K562 (cell line): ENCODE measurements around the gene OMA1. TPM values are rescaled to one million over a fixed set of nuclear protein-coding genes. Genes with fewer than 3 reads are reported as not detected.

ENCODE experiments used
- ESRRB ChIP-seq: fragments of 250-450 bp; sonication (Bioruptor Pico); IDR thresholded peaks from 2 replicates; pipeline ENCODE4 v1.5.0; 2020; ENCODE audit warnings: mild to moderate bottlenecking, moderate library complexity, borderline replicate concordance
- FOXA3 ChIP-seq, 2 experiments: fragments of 450-650 bp in 1 of 2; sonication (generic) in 1 of 2; formaldehyde crosslinking; IDR thresholded peaks in 1 of 2; conservative IDR thresholded peaks in 1 of 2; 2 replicates each; pipeline versions ENCODE4 v1.4.0 to v1.8.0; 2020 to 2022; ENCODE audit warnings: mild to moderate bottlenecking in 2 of 2, missing genetic modification reagents in 1 of 2
- HOXB6 ChIP-seq: fragments of 250-450 bp; sonication (Bioruptor Pico); IDR thresholded peaks from 2 replicates; pipeline ENCODE4 v1.5.1; 2022; ENCODE audit warnings: mild to moderate bottlenecking, borderline replicate concordance
- IRF2 ChIP-seq: sonication (generic); formaldehyde crosslinking; IDR thresholded peaks from 2 replicates; pipeline ENCODE4 v1.8.1; 2022; ENCODE audit warnings: mild to moderate bottlenecking, missing genetic modification reagents
- MAZ ChIP-seq, 2 experiments: fragments of 450-650 bp in 1 of 2; sonication (generic) in 1 of 2; formaldehyde crosslinking; IDR thresholded peaks in 1 of 2; conservative IDR thresholded peaks in 1 of 2; 2 replicates each; pipeline versions ENCODE4 v1.4.0 to v1.5.0; 2020; ENCODE audit warnings: mild to moderate bottlenecking in 1 of 2, missing genetic modification reagents in 1 of 2
- MCM7 ChIP-seq, 2 experiments: fragments of 450-650 bp; IDR thresholded peaks; 2 replicates each; pipeline ENCODE4 v1.6.1; 2016 to 2018
- MYNN ChIP-seq, 2 experiments: sonication (generic); formaldehyde crosslinking in 1 of 2; IDR thresholded peaks; 2 replicates each; pipeline versions ENCODE4 v1.5.0 to v1.6.1; 2016 to 2020; ENCODE audit warnings: antibody characterized with exemption in 1 of 2, missing genetic modification reagents in 1 of 2
- RBBP5 ChIP-seq: fragments of 200-600 bp; sonication (generic); IDR thresholded peaks from 2 replicates; pipeline ENCODE4 v1.6.1; 2012; ENCODE audit warnings: borderline replicate concordance, mild to moderate bottlenecking, low read length, control low read depth, inconsistent platforms; ENCODE audit not compliant: insufficient read depth, poor library complexity, severe bottlenecking
- RBFOX2 ChIP-seq: fragments of 200-400 bp; formaldehyde crosslinking; IDR thresholded peaks from 2 replicates; pipeline ENCODE4 v1.6.1; 2017; ENCODE audit warnings: low read depth, mild to moderate bottlenecking, low read length, moderate library complexity
- STAT6 ChIP-seq: sonication (generic); formaldehyde crosslinking; IDR thresholded peaks from 2 replicates; pipeline ENCODE4 v1.8.1; 2023; ENCODE audit warnings: mild to moderate bottlenecking, missing genetic modification reagents
- TCF7 ChIP-seq: sonication (generic); IDR thresholded peaks from 2 replicates; pipeline ENCODE4 v1.6.1; 2016; ENCODE audit warnings: antibody characterized with exemption, borderline replicate concordance
- TEAD2 ChIP-seq: fragments of 450-650 bp; IDR thresholded peaks from 2 replicates; pipeline ENCODE4 v1.6.1; 2016; ENCODE audit warnings: missing genetic modification characterization, control low read depth, missing compliant biosample characterization
- THAP12 ChIP-seq: fragments of 250-450 bp; sonication (Bioruptor Pico); IDR thresholded peaks from 2 replicates; pipeline ENCODE4 v1.9.0; 2021; ENCODE audit warnings: mild to moderate bottlenecking, inconsistent platforms
- ZBTB1 ChIP-seq: sonication (generic); formaldehyde crosslinking; IDR thresholded peaks from 2 replicates; pipeline ENCODE4 v1.8.1; 2023; ENCODE audit warnings: missing genetic modification reagents, low read depth, mild to moderate bottlenecking, borderline replicate concordance
- ZBTB17 ChIP-seq: fragments of 450-650 bp; formaldehyde crosslinking; IDR thresholded peaks from 2 replicates; pipeline ENCODE4 v1.4.0; 2020; ENCODE audit warnings: mild to moderate bottlenecking
- ZNF75A ChIP-seq: fragments of 450-650 bp; formaldehyde crosslinking; IDR thresholded peaks from 2 replicates; pipeline ENCODE4 v1.4.0; 2020; ENCODE audit warnings: mild to moderate bottlenecking
- ZNF785 ChIP-seq: fragments of 250-450 bp; sonication (Bioruptor Pico); IDR thresholded peaks from 2 replicates; pipeline ENCODE4 v1.4.0; 2020; ENCODE audit warnings: mild to moderate bottlenecking
- ZSCAN29 ChIP-seq: fragments of 450-650 bp; IDR thresholded peaks from 2 replicates; pipeline ENCODE4 v1.6.1; 2017
- polyA plus RNA-seq, 8 experiments: library from polyadenylated mRNA; depleted of rRNA in 4 of 8; stranded (reverse) in 5 of 8; unstranded in 3 of 8; fragments of >200 nt; fragmentation: Nextera tagmentation in 2 of 8; fragmentation: Illumina TruSeq in 1 of 8; extraction: Ambion mirVana in 2 of 8; extraction: Trizol in 1 of 8; gene quantifications; 2 replicates each; pipeline versions ENCODE4 v1.2.1 to v1.2.3, GENCODE V29; 2011 to 2014; ENCODE audit warnings: inconsistent platforms in 1 of 8, missing spikeins in 1 of 8
- total RNA-seq, 7 experiments: library from RNA; depleted of rRNA in 6 of 7; stranded (reverse); fragments of >200 nt in 6 of 7; fragmentation: Illumina TruSeq in 2 of 7; extraction: Trizol in 2 of 7; gene quantifications; 2 replicates each; pipeline versions ENCODE4 v1.2.1 to v1.2.3, GENCODE V29; 2011 to 2021; ENCODE audit warnings: low replicate concordance in 1 of 7
- TF ChIP-seq, protein P1 (sequence below): fragments of 450-650 bp; formaldehyde crosslinking; IDR thresholded peaks from 2 replicates; pipeline ENCODE4 v1.4.0; 2022; ENCODE audit warnings: missing genetic modification characterization

The OMA1 gene
- total and polyA plus RNA-seq, 9 of the 15 experiments (the other 6 are each of a cell fraction or from before 2014, with no cell fraction given) = 16.6 to 51.5 (median 33.5) TPM

DNA sequence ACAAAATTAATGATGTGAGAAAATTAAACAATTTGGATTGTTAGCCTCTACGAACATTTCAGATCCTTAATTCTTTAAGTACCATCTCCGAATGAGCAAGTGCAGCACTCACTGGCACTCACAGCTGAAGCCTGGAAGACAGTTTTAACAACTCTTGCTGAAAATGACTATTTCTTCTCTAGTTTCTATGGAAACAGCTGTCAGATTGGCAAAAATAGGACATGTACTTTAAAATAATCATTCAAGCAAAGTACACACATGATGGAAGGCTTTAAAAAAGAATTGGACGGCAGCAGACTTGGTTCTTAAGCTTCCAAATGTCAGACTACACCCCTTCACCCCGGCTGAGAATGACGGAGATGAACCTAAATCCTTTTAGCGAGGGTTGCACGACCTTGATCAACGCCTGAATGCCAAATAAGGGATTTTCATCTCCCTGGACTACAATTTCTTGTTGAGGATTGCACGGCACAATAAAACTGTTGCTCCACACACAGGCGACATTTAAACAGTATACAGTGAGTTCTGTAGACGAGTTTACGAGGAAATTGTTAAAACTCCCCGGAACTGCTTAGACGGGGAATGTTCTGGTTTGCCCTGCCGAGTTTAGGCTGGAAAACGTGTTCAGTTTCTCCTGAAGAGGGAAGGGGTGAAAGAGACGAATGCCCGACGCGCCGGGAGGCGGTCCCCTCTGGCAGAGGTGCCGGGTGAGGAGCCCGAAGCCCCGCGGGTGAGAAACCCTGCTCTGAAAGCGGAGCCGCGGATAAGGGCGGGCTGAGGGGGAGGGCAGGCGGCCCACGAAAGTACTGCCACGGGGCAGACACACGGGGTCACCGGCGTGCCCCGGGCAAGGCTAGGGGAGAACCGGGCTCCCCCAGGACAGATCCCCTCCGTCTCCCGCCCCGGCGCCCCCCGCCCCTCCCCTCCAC, 671 bp downstream of the OMA1 start (continued):
- TF ChIP-seq THAP12 (CRISPR knock-in tag) (no peak), TCF7 (no peak), STAT6 (no peak; the same call in 1 of the 2 replicates), MCM7 (IDR thresholded peaks at IDR 0.05) (no peak), RBBP5 (peak; percentile 78), HOXB6 (no peak), FOXA3 (CRISPR knock-in tag; conservative IDR thresholded peaks at IDR 0.05 in 1 of 2, IDR thresholded peaks at IDR 0.05 in 1 of 2) (peak in 1 of 2 experiments; percentile 1; a peak in 1 of 4 replicates), IRF2 (CRISPR knock-in tag) (no peak), TEAD2 (no peak), ZNF75A (CRISPR knock-in tag) (peak; percentile 17; the same call in 1 of the 2 replicates), ZSCAN29 (peak; percentile 60; the same call in 1 of the 2 replicates), ZNF785 (CRISPR knock-in tag) (no peak), ZBTB17 (CRISPR knock-in tag) (no peak), MAZ (CRISPR knock-in tag; conservative IDR thresholded peaks at IDR 0.05 in 1 of 2, IDR thresholded peaks at IDR 0.05 in 1 of 2) (peak in 1 of 2 experiments; percentile 29; a peak in 1 of 4 replicates), ZBTB1 (CRISPR knock-in tag) (0 out of 2 replicates have a peak, but pooled peaks have one; percentile 44), RBFOX2 (no peak), ESRRB (CRISPR knock-in tag) (no peak), MYNN (IDR thresholded peaks at IDR 0.05) (no peak), MYNN (CRISPR knock-in tag; IDR thresholded peaks at IDR 0.05) (no peak)
- TF ChIP-seq, protein P1, sequence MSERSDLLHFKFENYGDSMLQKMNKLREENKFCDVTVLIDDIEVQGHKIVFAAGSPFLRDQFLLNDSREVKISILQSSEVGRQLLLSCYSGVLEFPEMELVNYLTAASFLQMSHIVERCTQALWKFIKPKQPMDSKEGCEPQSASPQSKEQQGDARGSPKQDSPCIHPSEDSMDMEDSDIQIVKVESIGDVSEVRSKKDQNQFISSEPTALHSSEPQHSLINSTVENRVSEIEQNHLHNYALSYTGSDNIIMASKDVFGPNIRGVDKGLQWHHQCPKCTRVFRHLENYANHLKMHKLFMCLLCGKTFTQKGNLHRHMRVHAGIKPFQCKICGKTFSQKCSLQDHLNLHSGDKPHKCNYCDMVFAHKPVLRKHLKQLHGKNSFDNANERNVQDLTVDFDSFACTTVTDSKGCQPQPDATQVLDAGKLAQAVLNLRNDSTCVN (CRISPR knock-in tag) = no peak
